ENCODE measurements around the gene SGPP1. TPM values are rescaled to one million over a fixed set of nuclear protein-coding genes. Genes with fewer than 3 reads are reported as not detected.
A peak's percentile ranks its signal among the peaks of the same experiment; 100 is the strongest.
"Not testable (repeated sequence)": the region's sequence is repeated elsewhere in the genome, so short reads cannot be mapped to it uniquely, and the experiment has no call there.

SGPP1 gene
- total RNA-seq, 1 experiment from 2014 or later: 45.3 TPM

DNA sequence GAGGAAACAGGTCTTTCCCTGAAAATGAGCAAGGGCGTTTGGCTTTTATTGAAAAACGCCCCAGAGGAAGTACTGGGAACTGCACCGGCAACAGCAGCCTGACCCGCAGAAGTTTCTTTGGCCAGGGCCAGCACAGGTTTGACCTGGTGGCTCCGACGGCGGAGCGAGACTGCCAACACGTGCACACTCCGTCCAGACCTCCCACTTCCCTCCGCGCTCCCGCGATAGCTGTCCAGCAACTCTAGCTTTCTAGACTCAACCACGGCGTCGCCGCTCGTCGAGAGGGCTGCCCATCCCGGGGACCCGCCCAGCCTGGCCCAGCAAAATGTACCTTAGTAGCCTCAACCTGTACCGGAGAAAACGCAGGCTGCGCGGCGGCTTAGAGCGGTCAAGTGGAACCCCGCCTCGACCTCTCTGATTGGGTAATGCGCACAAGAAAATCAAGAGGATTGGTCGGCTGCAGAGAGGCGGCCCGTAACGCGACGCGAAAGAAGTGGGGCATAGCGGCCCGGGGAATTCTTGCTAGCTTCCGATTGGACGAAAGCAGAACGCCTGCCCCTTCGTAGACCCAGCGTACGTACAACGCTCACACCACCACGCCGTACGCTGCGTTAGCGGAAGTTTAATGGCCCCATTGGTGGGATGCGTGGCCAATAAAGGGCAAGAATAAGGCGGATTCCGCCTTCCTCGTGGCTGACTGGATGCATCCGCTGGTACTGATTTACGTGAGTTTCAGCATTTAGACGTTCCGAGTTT lies 86.2 kb downstream of the SGPP1 start, which contains the start of gene WDR89:
WDR89 (minus strand) TSS at position 399 of the 756 bp plus-strand sequence. CDS start 41,929 bp downstream, outside the sequence.
- peak; percentile 99 for DNase-seq (ENCODE audit: extremely low read depth, low read depth)

DNA sequence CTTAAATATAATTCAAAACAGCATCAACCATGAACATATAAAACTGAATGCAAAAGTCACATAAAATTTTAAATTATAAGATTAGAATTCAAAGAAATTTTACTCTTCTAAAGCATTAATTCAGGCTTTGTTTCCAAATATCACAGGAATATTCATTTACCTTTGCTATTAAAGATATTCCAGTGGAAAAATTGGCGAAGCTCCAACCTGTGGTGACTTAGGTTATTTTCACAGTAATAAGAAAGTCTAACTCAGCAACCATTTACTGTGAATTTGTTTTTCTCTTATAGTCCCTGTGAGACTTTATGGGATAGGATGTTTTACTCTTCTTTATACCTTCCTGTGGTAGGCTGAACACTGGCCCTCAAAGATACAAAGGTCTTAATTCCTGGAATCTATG lies 89.4 kb downstream of the SGPP1 start:
- DNase-seq (ENCODE audit: extremely low read depth, low read depth): no peak

DNA sequence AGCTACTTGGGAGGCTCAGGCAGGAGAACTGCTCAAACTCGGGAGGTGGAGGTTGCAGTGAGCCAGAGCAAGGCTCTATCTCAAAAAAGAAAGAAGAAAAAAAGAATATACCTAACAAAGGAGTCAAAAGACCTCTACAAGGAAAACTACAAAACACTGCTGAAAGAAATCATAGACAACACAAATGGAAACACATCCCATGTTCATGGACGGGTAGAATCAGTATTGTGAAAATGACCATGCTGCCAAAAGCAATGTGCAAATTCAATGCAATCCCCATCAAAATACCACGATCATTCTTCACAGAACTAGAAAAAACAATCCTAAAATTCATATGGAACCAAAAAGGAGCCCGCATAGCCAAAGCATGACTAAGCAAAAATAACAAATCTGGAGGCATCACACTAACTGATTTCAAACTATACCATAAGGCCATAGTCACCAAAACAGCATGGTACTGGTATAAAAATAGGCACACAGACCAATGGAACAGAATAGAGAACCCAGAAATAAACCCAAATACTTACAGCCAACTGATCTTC lies 91.7 kb downstream of the SGPP1 start:
- DNase-seq (ENCODE audit: extremely low read depth, low read depth): not testable (repeated sequence)

Small RNAs within 50 kb of the gene (small RNA-seq; reads per million reads assigned to genes)
- gene AL161670.1 (0 to 0.12 reads per million in 2 experiments), gene RF00012 (0 to 0.12 reads per million in 2 experiments), gene RNU7-116P (0 reads per million in 2 experiments)

Other genes starting within 250 kb of the SGPP1 start
- gene PPP2R5E, start 184.7 kb downstream of the SGPP1 start, total RNA-seq (2014; rRNA removed; shearing (Covaris generic)): 26.9 and 28.1 TPM in 2 replicates
- gene WDR89, start 86.2 kb downstream of the SGPP1 start, total RNA-seq (2014; rRNA removed; shearing (Covaris generic)): 22.9 and 23.8 TPM in 2 replicates
- 9.1 and 10.1 TPM in 2 replicates for gene SYNE2, start 124.9 kb upstream of the SGPP1 start, total RNA-seq (2014; rRNA removed; shearing (Covaris generic))

All from NCI-H460 (cell line).